Measurements from ENCODE around the gene IL18BP. TPM values are rescaled to one million over a fixed set of nuclear protein-coding genes. Genes with fewer than 3 reads are reported as not detected.
A peak's percentile ranks its signal among the peaks of the same experiment; 100 is the strongest.

IL18BP gene
- 10.7 TPM for polyA plus RNA-seq
- long read RNA-seq, donor 1 = 0 reads
- long read RNA-seq, donor 2, partial matches to known transcripts = 0 of 2 reads
- long read RNA-seq, donor 2, other reads (novel, unspliced or antisense) = 0 of 2 reads
- long read RNA-seq, donor 3 = 0 reads
- long read RNA-seq, donor 4 = 0 reads
- long read RNA-seq, donor 5 = 0 reads
- long read RNA-seq, donor 6, partial matches to known transcripts = 102 of 108 reads
- long read RNA-seq, donor 6, other reads (novel, unspliced or antisense) = 6 of 108 reads
- long read RNA-seq, donor 7 = 0 reads
- long read RNA-seq, donor 8, partial matches to known transcripts = 0 of 6 reads
- long read RNA-seq, donor 8, other reads (novel, unspliced or antisense) = 0 of 6 reads
- long read RNA-seq, donor 9, full-length matches to known transcripts = 2 of 49 reads
- long read RNA-seq, donor 9, partial matches to known transcripts = 41 of 49 reads
- long read RNA-seq, donor 9, other reads (novel, unspliced or antisense) = 6 of 49 reads
- long read RNA-seq, donor 10, partial matches to known transcripts = 142 of 149 reads
- long read RNA-seq, donor 10, other reads (novel, unspliced or antisense) = 6 of 149 reads
- long read RNA-seq, donor 11, partial matches to known transcripts = 0 of 1 reads
- long read RNA-seq, donor 11, other reads (novel, unspliced or antisense) = 0 of 1 reads

DNA sequence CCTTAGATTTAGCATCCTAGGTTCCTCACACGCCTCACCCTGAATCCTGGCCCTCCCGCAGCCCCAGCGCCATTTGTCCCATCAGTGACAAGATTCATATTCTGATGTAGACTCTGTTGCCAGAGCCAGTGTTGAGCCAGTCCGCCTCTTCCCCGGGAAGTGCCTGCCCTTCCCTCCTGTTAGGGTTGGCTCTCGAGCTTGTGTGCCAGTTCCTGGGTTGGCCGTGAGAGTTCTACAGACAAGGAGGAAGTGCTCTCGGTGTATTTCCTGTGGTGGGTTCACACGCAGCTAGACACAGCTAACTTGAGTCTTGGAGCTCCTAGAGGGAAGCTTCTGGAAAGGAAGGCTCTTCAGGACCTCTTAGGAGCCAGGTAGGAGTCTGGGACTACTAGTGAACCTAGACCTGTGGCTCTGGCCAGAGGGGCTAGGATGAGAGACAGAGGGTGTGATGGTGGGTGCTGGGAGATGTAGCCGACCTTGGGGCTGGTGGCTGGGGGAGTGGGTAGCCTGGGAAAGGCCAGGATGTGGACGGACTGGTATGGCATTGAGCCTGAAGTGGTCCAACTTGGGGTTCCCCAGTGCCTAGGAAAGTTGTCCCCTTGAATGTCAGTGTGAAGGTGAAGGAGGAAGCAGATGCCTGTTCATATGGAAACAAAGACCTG, at the start of gene IL18BP:
TSS of gene IL18BP (plus strand) at position 261 of the 662 bp plus-strand sequence. CDS start 1,076 bp downstream, outside the sequence.
- H3K36me3 ChIP-seq (ENCODE audit: control insufficient read depth, insufficient read depth, low read length) = peaks cover 53% of the 10 kb centered on the region
- no peaks in the 10 kb centered on the region for H3K4me1 ChIP-seq (ENCODE audit: control insufficient read depth, insufficient read depth, low read length)
- no peaks in the 10 kb centered on the region for H3K27me3 ChIP-seq (ENCODE audit: control insufficient read depth, insufficient read depth, low read length)
- 100% methylated on average over 1 of the region's 11 CpGs for WGBS (ENCODE audit: insufficient coverage, low lambda C conversion rate)
- peak within 1 kb of the TSS; percentile 11 for H3K27ac ChIP-seq (ENCODE audit: low read length)
- H3K4me3 ChIP-seq (ENCODE audit: low read length) = no peak within 1 kb of the TSS
- DNase-seq = no peak
- H3K9me3 ChIP-seq (ENCODE audit: control insufficient read depth, low read depth, low read length) = no peaks in the 10 kb centered on the region

DNA sequence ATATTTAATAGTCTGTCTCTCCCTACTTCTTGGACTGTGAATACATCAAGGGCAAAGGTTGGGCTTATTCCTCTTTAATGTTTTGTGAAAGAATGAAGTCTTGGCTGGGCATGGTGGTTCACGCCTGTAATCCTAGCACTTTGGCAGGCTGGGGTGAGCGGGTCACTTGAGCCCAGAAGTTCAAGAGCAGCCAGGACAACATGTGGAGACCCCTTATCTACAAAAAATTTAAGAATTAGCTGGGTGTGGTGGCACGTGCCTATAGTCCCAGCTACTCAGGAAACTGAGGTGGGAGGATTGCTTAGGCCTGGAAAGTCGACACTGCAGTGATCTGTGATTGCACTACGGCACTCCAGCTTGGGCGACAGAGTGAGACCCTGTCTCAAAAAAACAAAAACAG, 49.7 kb upstream of the IL18BP start:
- DNase-seq = no peak
- Histone ChIP-seq H3K9me3 (ENCODE audit: control insufficient read depth, low read depth, low read length) (no peaks in the 10 kb centered on the region), H3K27me3 (ENCODE audit: control insufficient read depth, insufficient read depth, low read length) (no peaks in the 10 kb centered on the region), H3K4me3 (ENCODE audit: low read length) (no peak overlapping the region), H3K36me3 (ENCODE audit: control insufficient read depth, insufficient read depth, low read length) (peaks cover 4% of the 10 kb centered on the region), H3K27ac (ENCODE audit: low read length) (peak overlapping the region; percentile 70), H3K4me1 (ENCODE audit: control insufficient read depth, insufficient read depth, low read length) (peaks cover 21% of the 10 kb centered on the region)
- WGBS (ENCODE audit: insufficient coverage, low lambda C conversion rate) = no CpG with 5 or more reads among the region's 6 CpGs

DNA sequence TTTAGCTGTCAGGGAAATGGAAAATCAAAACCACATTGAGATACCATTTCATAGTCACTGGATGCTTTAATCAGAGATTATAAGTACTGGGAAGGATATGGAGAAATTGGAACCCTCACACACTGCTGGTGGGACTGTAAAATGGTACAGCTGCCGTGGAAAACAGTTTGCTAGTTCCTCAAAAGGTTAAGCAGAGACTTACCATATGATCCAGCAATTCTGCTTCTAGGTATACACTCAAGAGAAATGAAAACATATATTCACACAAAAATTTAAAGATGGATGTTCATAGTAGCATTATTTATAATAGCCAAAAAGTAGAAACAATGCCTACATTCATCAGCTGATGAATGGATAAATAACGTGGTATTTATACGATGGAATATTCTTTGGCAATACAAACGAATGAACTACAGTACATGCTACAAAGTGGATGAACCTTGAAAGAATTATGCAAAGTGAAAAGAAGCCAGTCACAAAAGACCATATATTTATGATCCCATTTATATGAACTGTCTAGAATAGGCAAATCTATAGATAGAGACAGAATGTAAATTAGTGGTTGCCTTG, 46.9 kb upstream of the IL18BP start:
- peaks cover 21% of the 10 kb centered on the region for H3K4me1 ChIP-seq (ENCODE audit: control insufficient read depth, insufficient read depth, low read length)
- H3K27me3 ChIP-seq (ENCODE audit: control insufficient read depth, insufficient read depth, low read length) = no peaks in the 10 kb centered on the region
- WGBS (ENCODE audit: insufficient coverage, low lambda C conversion rate) = no CpG with 5 or more reads among the region's 4 CpGs
- no peaks in the 10 kb centered on the region for H3K36me3 ChIP-seq (ENCODE audit: control insufficient read depth, insufficient read depth, low read length)
- no peak overlapping the region for H3K4me3 ChIP-seq (ENCODE audit: low read length)
- no peak for DNase-seq
- H3K9me3 ChIP-seq (ENCODE audit: control insufficient read depth, low read depth, low read length) = no peaks in the 10 kb centered on the region
- H3K27ac ChIP-seq (ENCODE audit: low read length) = no peak overlapping the region

DNA sequence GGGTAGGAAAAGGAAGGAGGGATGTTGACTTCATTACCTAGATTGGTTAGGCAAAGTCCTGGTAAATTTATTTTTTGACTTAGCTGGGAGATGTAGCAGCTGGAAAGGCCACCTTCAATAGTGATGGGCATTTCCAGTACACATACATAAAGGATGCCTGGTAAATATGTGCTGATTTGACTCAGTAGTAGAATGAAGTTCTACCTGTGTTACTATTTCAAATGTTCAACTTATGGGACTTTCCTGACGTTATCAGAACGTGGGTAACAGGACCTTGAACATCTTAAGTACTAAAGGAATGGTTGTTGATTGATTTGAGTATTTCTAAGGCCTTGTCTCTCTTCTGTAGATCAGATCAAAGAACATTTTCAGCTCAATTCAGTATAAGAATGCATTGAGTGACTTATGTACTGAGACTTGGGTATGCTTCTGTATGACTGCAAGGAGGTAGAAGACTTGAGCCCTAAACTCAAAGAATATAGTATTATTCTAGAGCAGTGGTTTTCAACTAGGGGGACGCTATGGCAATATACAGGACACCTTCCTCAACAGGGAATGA, 42.7 kb upstream of the IL18BP start:
- Histone ChIP-seq H3K4me1 (ENCODE audit: control insufficient read depth, insufficient read depth, low read length) (peaks cover 5% of the 10 kb centered on the region), H3K36me3 (ENCODE audit: control insufficient read depth, insufficient read depth, low read length) (peaks cover 13% of the 10 kb centered on the region), H3K4me3 (ENCODE audit: low read length) (no peak overlapping the region), H3K9me3 (ENCODE audit: control insufficient read depth, low read depth, low read length) (no peaks in the 10 kb centered on the region), H3K27me3 (ENCODE audit: control insufficient read depth, insufficient read depth, low read length) (no peaks in the 10 kb centered on the region), H3K27ac (ENCODE audit: low read length) (no peak overlapping the region)
- DNase-seq = no peak
- WGBS (ENCODE audit: insufficient coverage, low lambda C conversion rate) = no CpG with 5 or more reads among the region's 3 CpGs

DNA sequence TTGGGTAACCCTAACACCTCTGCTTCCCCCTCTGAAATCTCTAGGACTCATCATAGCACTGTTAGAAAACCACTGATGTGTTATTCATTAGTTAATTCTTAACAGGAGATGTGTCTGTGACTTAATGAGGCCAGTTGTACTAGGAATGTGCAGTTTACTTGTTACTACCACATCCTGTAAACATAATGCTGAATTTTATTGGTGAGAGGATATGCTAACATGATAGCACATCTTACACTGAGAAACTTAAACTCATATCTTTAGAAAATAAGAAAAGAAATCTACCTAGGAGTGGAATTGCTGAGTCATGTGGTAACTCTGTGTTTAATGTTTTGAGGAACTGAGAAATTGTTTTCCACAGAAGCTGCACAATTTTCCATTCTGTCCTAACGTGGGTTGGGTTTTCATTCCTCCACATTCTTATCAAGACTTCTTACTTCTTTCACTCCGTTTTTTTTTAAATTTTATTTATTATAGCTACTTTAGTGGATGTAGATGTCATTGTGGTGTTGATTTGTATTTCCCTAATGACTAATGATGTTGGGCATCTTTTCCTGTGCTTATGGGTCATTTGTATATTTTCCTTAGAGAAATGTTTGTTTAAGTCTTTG, 36.2 kb upstream of the IL18BP start:
- H3K9me3 ChIP-seq (ENCODE audit: control insufficient read depth, low read depth, low read length) = no peaks in the 10 kb centered on the region
- no peak overlapping the region for H3K4me3 ChIP-seq (ENCODE audit: low read length)
- 75% methylated on average over 2 of the region's 2 CpGs for WGBS (ENCODE audit: insufficient coverage, low lambda C conversion rate)
- no peak overlapping the region for H3K27ac ChIP-seq (ENCODE audit: low read length)
- no peaks in the 10 kb centered on the region for H3K27me3 ChIP-seq (ENCODE audit: control insufficient read depth, insufficient read depth, low read length)
- H3K4me1 ChIP-seq (ENCODE audit: control insufficient read depth, insufficient read depth, low read length) = no peaks in the 10 kb centered on the region
- H3K36me3 ChIP-seq (ENCODE audit: control insufficient read depth, insufficient read depth, low read length) = peaks cover 33% of the 10 kb centered on the region
- DNase-seq = no peak

DNA sequence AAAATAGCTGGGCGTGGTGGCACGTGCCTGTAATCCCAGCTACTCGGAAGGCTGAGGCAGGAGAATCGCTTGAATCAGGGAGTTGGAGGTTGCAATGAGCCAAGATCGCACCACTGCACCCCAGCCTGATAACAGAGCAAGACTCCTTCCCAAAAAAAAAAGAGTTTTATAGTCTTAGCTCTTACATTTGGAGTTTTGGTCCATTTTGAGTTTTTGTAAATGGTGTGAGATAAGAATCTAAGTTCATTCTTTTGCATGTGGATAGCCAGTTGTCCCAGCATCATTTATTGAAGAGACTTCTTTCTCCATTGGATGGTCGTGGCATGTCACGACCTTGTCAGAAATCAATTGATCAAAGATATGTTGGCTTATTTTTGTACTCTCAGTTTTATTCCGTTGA, 35.2 kb upstream of the IL18BP start:
- Histone ChIP-seq H3K27me3 (ENCODE audit: control insufficient read depth, insufficient read depth, low read length) (no peaks in the 10 kb centered on the region), H3K27ac (ENCODE audit: low read length) (no peak overlapping the region)
- 92% methylated on average over 2 of the region's 8 CpGs for WGBS (ENCODE audit: insufficient coverage, low lambda C conversion rate)

DNA sequence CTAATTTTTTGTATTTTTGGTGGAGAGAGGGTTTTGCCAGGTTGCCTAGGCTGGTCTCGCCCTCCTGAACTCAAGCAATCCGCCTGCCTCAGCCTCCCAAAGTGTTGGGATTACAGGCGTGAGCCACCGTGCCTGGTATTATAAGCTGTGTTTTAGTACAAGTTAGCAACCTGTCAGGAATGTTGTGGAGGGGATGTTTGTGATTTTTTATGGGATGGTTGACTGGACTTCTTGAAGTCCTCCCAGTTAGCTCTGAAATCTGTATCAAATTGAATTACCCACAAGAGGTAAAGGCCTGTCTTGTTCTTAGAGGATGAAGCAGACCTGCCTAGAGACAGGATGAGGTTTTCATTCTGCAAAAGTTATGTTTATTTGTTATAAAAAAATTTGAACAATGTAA, 34.1 kb upstream of the IL18BP start:
- Histone ChIP-seq H3K4me1 (ENCODE audit: control insufficient read depth, insufficient read depth, low read length) (no peaks in the 10 kb centered on the region), H3K36me3 (ENCODE audit: control insufficient read depth, insufficient read depth, low read length) (peaks cover 42% of the 10 kb centered on the region), H3K4me3 (ENCODE audit: low read length) (no peak overlapping the region), H3K9me3 (ENCODE audit: control insufficient read depth, low read depth, low read length) (no peaks in the 10 kb centered on the region), H3K27ac (ENCODE audit: low read length) (no peak overlapping the region), H3K27me3 (ENCODE audit: control insufficient read depth, insufficient read depth, low read length) (no peaks in the 10 kb centered on the region)
- no CpG with 5 or more reads among the region's 4 CpGs for WGBS (ENCODE audit: insufficient coverage, low lambda C conversion rate)
- DNase-seq = no peak

More for the DNA sequence above, 35.2 kb upstream of the IL18BP start:
- no peak overlapping the region for H3K4me3 ChIP-seq (ENCODE audit: low read length)
- no peaks in the 10 kb centered on the region for H3K9me3 ChIP-seq (ENCODE audit: control insufficient read depth, low read depth, low read length)
- H3K36me3 ChIP-seq (ENCODE audit: control insufficient read depth, insufficient read depth, low read length) = peaks cover 39% of the 10 kb centered on the region
- H3K4me1 ChIP-seq (ENCODE audit: control insufficient read depth, insufficient read depth, low read length) = no peaks in the 10 kb centered on the region
- no peak for DNase-seq

DNA sequence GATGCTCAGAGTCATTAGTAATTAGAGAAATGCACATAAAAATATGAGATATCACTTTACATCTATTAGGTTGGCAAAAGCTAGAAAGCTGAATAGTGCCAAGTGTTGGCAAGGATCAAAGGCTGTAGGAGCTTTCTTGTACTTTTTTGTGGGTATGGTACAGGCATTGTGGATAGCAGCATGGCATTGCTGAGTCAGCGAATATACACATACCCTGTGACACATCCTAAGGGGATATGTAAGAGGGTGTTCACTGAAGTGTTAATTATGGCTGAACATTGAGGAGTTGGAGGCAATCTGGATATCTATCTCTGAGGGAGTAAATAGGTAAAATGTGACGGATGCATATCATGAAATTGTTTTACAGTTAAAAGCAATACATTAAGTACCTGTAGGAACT, 27.0 kb upstream of the IL18BP start:
- Histone ChIP-seq H3K27ac (ENCODE audit: low read length) (no peak overlapping the region), H3K4me1 (ENCODE audit: control insufficient read depth, insufficient read depth, low read length) (no peaks in the 10 kb centered on the region), H3K9me3 (ENCODE audit: control insufficient read depth, low read depth, low read length) (no peaks in the 10 kb centered on the region), H3K27me3 (ENCODE audit: control insufficient read depth, insufficient read depth, low read length) (no peaks in the 10 kb centered on the region), H3K36me3 (ENCODE audit: control insufficient read depth, insufficient read depth, low read length) (peaks cover 29% of the 10 kb centered on the region), H3K4me3 (ENCODE audit: low read length) (no peak overlapping the region)
- WGBS (ENCODE audit: insufficient coverage, low lambda C conversion rate) = no CpG with 5 or more reads among the region's 2 CpGs
- DNase-seq = no peak

DNA sequence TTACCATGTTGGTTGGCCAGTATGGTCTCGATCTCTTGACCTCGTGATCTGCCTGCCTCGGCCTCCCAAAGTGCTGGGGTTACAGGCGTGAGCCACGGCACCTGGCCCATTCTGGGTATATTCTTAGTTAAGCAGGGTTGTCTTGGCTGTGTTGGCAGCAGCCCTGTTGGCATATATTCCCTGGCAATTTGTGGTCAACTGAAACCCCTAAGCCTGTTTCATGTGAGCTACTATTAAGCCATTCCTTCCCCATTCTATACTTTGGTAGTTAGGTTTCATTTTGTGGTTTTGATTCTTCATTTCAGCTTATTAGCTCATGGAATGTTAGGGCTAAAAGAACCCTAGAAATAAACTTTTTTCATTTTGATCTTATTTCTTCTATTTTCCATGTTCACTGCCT, 22.2 kb upstream of the IL18BP start:
- no CpG with 5 or more reads among the region's 5 CpGs for WGBS (ENCODE audit: insufficient coverage, low lambda C conversion rate)
- DNase-seq = no peak

DNA sequence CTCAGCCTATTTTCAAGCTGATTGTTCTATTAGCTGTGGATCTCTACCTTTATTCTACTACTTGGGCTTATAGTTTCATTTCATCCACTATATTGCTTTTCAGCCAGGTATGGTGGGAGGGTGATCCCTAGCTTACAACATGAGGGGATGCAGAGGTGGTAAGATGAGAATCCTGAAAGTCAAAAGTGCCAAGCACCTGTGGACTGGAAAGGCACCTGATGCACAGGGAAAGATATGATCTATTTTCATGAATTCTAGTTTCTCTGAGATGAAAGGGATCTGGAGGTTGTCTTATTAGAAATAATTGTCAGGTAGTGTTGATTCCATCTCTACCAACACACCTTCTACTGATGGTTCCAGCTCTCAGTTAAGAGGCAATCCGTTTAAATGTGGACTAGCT, 21.6 kb upstream of the IL18BP start:
- Histone ChIP-seq H3K9me3 (ENCODE audit: control insufficient read depth, low read depth, low read length) (no peaks in the 10 kb centered on the region), H3K27me3 (ENCODE audit: control insufficient read depth, insufficient read depth, low read length) (no peaks in the 10 kb centered on the region), H3K4me1 (ENCODE audit: control insufficient read depth, insufficient read depth, low read length) (no peaks in the 10 kb centered on the region), H3K36me3 (ENCODE audit: control insufficient read depth, insufficient read depth, low read length) (peaks cover 20% of the 10 kb centered on the region), H3K27ac (ENCODE audit: low read length) (no peak overlapping the region), H3K4me3 (ENCODE audit: low read length) (no peak overlapping the region)
- no CpG with 5 or more reads among the region's 1 CpG for WGBS (ENCODE audit: insufficient coverage, low lambda C conversion rate)
- DNase-seq = no peak

More for the DNA sequence above, 22.2 kb upstream of the IL18BP start:
- H3K36me3 ChIP-seq (ENCODE audit: control insufficient read depth, insufficient read depth, low read length) = peaks cover 23% of the 10 kb centered on the region
- H3K27ac ChIP-seq (ENCODE audit: low read length) = no peak overlapping the region
- no peaks in the 10 kb centered on the region for H3K27me3 ChIP-seq (ENCODE audit: control insufficient read depth, insufficient read depth, low read length)
- no peaks in the 10 kb centered on the region for H3K4me1 ChIP-seq (ENCODE audit: control insufficient read depth, insufficient read depth, low read length)
- no peaks in the 10 kb centered on the region for H3K9me3 ChIP-seq (ENCODE audit: control insufficient read depth, low read depth, low read length)
- H3K4me3 ChIP-seq (ENCODE audit: low read length) = no peak overlapping the region
